ENCODE measurements around the gene ZBTB8OS. TPM values are rescaled to one million over a fixed set of nuclear protein-coding genes. Genes with fewer than 3 reads are reported as not detected.
A peak's percentile ranks its signal among the peaks of the same experiment; 100 is the strongest.
"Not testable (repeated sequence)": the region's sequence is repeated elsewhere in the genome, so short reads cannot be mapped to it uniquely, and the experiment has no call there.

ZBTB8OS gene
- total RNA-seq, 1 experiment from 2014 or later: 49.2 TPM

- TF ChIP-seq SIN3A (IDR thresholded peaks at IDR 0.05; ENCODE audit: low read depth): peak; percentile 84
Measured at GRCh38 chr1:32650248-32650751, at the start of gene ZBTB8OS (continued).

GRCh38 chr1:32696996-32697395 is 46.6 kb upstream of the ZBTB8OS start:
- CTCF ChIA-PET: interaction anchor here (0.6 kb wide), 1 partner anchor 20 kb away, joined by 3 read pairs; no protein-coding TSS in a partner anchor
- H3K4me3 ChIP-seq (replicated peaks in 1 of 2; ENCODE audit: low read depth in 1 of 2, low read length in 2 of 2); H3K9me3 ChIP-seq (ENCODE audit: control insufficient read depth in 1 of 2, insufficient read depth in 1 of 2, low read depth in 1 of 2, low read length in 2 of 2); BruUV-seq (replicated peaks); H4K20me1 ChIP-seq (ENCODE audit: insufficient read depth); ATAC-seq; DNase-seq (ENCODE audit: low read depth, low spot score); intact Hi-C loops (cut with micrococcal nuclease); H3K9ac ChIP-seq (ENCODE audit: low read length); H3K9me2 ChIP-seq (ENCODE audit: insufficient read depth); H3K79me2 ChIP-seq (ENCODE audit: insufficient read depth, low read length); H2AFZ ChIP-seq (ENCODE audit: low read depth, low read length, poor library complexity, severe bottlenecking); H3K27me3 ChIP-seq (ENCODE audit: insufficient read depth, low read length); POLR2A ChIA-PET; H3K27ac ChIP-seq (ENCODE audit: low read depth, low read length); H3K36me3 ChIP-seq (ENCODE audit: control insufficient read depth in 1 of 2, insufficient read depth in 2 of 2, low read length in 2 of 2); H3K4me2 ChIP-seq (ENCODE audit: low read length); RAD21 ChIA-PET (ENCODE audit: low non-redundant PET in 1 of 2, low total read pairs in 2 of 2, uncharacterized antibody in 2 of 2, unreplicated experiment in 2 of 2): not testable (repeated sequence)
- peaks cover 17 to 19% of the 10 kb centered on the region in 2 experiments for H3K4me1 ChIP-seq (ENCODE audit: control insufficient read depth in 1 of 2, insufficient read depth in 2 of 2, low read length in 2 of 2)

GRCh38 chr1:32696041-32696440 is 45.7 kb upstream of the ZBTB8OS start:
- no peak overlapping the region for H3K27ac ChIP-seq (ENCODE audit: low read depth, low read length)
- no peak for DNase-seq (ENCODE audit: low read depth, low spot score)
- intact Hi-C loops (cut with micrococcal nuclease): no loop called here
- no peak for ATAC-seq
- H3K4me1 ChIP-seq (ENCODE audit: control insufficient read depth in 1 of 2, insufficient read depth in 2 of 2, low read length in 2 of 2): peaks cover 9 to 13% of the 10 kb centered on the region in 2 experiments
- no peak overlapping the region for H2AFZ ChIP-seq (ENCODE audit: low read depth, low read length, poor library complexity, severe bottlenecking)
- H3K9me3 ChIP-seq (ENCODE audit: control insufficient read depth in 1 of 2, insufficient read depth in 1 of 2, low read depth in 1 of 2, low read length in 2 of 2): no peaks in the 10 kb centered on the region
- H3K79me2 ChIP-seq (ENCODE audit: insufficient read depth, low read length): no peaks in the 10 kb centered on the region
- no peak overlapping the region for H3K4me2 ChIP-seq (ENCODE audit: low read length)
- H3K9ac ChIP-seq (ENCODE audit: low read length): no peak overlapping the region
- H4K20me1 ChIP-seq (ENCODE audit: insufficient read depth): no peaks in the 10 kb centered on the region
- H3K4me3 ChIP-seq (replicated peaks in 1 of 2; ENCODE audit: low read depth in 1 of 2, low read length in 2 of 2): no peak overlapping the region
- no peaks in the 10 kb centered on the region for H3K9me2 ChIP-seq (ENCODE audit: insufficient read depth)
- BruUV-seq (replicated peaks): no TSS peak
- RAD21 ChIA-PET (ENCODE audit: low non-redundant PET in 1 of 2, low total read pairs in 2 of 2, uncharacterized antibody in 2 of 2, unreplicated experiment in 2 of 2): no interaction called here
- H3K36me3 ChIP-seq (ENCODE audit: control insufficient read depth in 1 of 2, insufficient read depth in 2 of 2, low read length in 2 of 2): no peaks in the 10 kb centered on the region
- POLR2A ChIA-PET: no interaction called here
- CTCF ChIA-PET: interaction anchor here (1.1 kb wide), 1 partner anchor 16 kb away, joined by 3 read pairs; no protein-coding TSS in a partner anchor
- no peaks in the 10 kb centered on the region for H3K27me3 ChIP-seq (ENCODE audit: insufficient read depth, low read length)
- TF ChIP-seq ZFX (IDR thresholded peaks at IDR 0.05): no peak
- no peak for TF ChIP-seq REST (IDR thresholded peaks at IDR 0.05; ENCODE audit: low read depth)
- TF ChIP-seq CEBPB (IDR thresholded peaks at IDR 0.05; ENCODE audit: low read depth): no peak
- TF ChIP-seq MAX (IDR thresholded peaks at IDR 0.05): no peak
- TF ChIP-seq ATF3 (IDR thresholded peaks at IDR 0.05): no peak
- no peak for TF ChIP-seq ELF1 (IDR thresholded peaks at IDR 0.05; ENCODE audit: borderline replicate concordance, low read depth)
- TF ChIP-seq TCF7L2 (IDR thresholded peaks at IDR 0.05; ENCODE audit: borderline replicate concordance, extremely low read depth, insufficient read depth, insufficient read length): no peak
- no peak for TF ChIP-seq JUND (IDR thresholded peaks at IDR 0.05)
- TF ChIP-seq ZNF274 (IDR thresholded peaks at IDR 0.05; ENCODE audit: low read depth, low read length): no peak
- no peak for TF ChIP-seq EZH2phosphoT487 (IDR thresholded peaks at IDR 0.05; ENCODE audit: borderline replicate concordance)
- no peak for TF ChIP-seq POLR2AphosphoS5 (IDR thresholded peaks at IDR 0.05; ENCODE audit: low read depth, low read length)
- TF ChIP-seq CTCF (IDR thresholded peaks at IDR 0.05 in 2 of 3, conservative IDR thresholded peaks at IDR 0.05 in 1 of 3; ENCODE audit: borderline replicate concordance in 1 of 3, insufficient read depth in 1 of 3, low read depth in 2 of 3, low read length in 2 of 3): no peak
- TF ChIP-seq SRF (IDR thresholded peaks at IDR 0.05; ENCODE audit: low read depth): no peak

Measured in HCT116 (cell line).